HG03135 (cell line): ENCODE data around the gene CTSE.

ENCODE experiments used
- ATAC-seq: cut with Tn5 transposase; IDR thresholded peaks from one replicate; pipeline ENCODE4 v1.9.1; 2021; ENCODE audit warnings: mild to moderate bottlenecking, moderate library complexity; ENCODE audit not compliant: unreplicated experiment

The CTSE gene

GRCh38 chr1:205994346-205994745 is 29.3 kb downstream of the CTSE start:
- ATAC-seq, result no peak

- no peak for ATAC-seq
Measured at GRCh38 chr1:205993068-205993467, 30.6 kb downstream of the CTSE start.

GRCh38 chr1:205992218-205992882 is 31.3 kb downstream of the CTSE start:
- ATAC-seq, result no peak

- no peak for ATAC-seq
Measured at GRCh38 chr1:205991237-205991636, 32.5 kb downstream of the CTSE start.

GRCh38 chr1:205990226-205990625 is 33.5 kb downstream of the CTSE start:
- no peak for ATAC-seq

GRCh38 chr1:205989786-205990185 is 33.9 kb downstream of the CTSE start:
- ATAC-seq, result no peak

GRCh38 chr1:205988585-205988995 is 35.1 kb downstream of the CTSE start:
- ATAC-seq, result no peak

- ATAC-seq, result no peak
Measured at GRCh38 chr1:205986861-205987260, 36.8 kb downstream of the CTSE start.

- no peak for ATAC-seq
Measured at GRCh38 chr1:205986292-205986691, 37.4 kb downstream of the CTSE start.

- no peak for ATAC-seq
Measured at GRCh38 chr1:205985330-205986005, 38.2 kb downstream of the CTSE start.

- ATAC-seq, result no peak
Measured at GRCh38 chr1:205983925-205984725, 39.6 kb downstream of the CTSE start.

GRCh38 chr1:205981257-205981656 is 42.4 kb downstream of the CTSE start:
- no peak for ATAC-seq

GRCh38 chr1:205980237-205980870 is 43.3 kb downstream of the CTSE start:
- ATAC-seq, result no peak

- no peak for ATAC-seq
Measured at GRCh38 chr1:205979301-205979700, 44.4 kb downstream of the CTSE start.

- ATAC-seq, result no peak
Measured at GRCh38 chr1:205978676-205979075, 45.0 kb downstream of the CTSE start.

- ATAC-seq, result no peak
Measured at GRCh38 chr1:205977402-205978014, 46.2 kb downstream of the CTSE start.

GRCh38 chr1:205976708-205977401 is 46.8 kb downstream of the CTSE start:
- no peak for ATAC-seq

GRCh38 chr1:205976036-205976435 is 47.7 kb downstream of the CTSE start:
- no peak for ATAC-seq

GRCh38 chr1:205975387-205975998 is 48.2 kb downstream of the CTSE start:
- ATAC-seq, result no peak

GRCh38 chr1:205974712-205975111 is 49.0 kb downstream of the CTSE start:
- no peak for ATAC-seq
